Upper lobe of right lung (tissue), 1 donor: Measurements from ENCODE around the gene TPCN2. TPM values are rescaled to one million over a fixed set of nuclear protein-coding genes. Genes with fewer than 3 reads are reported as not detected.

ENCODE experiments used
- ATAC-seq: fragments of 200-7000 bp; cut with Tn5 transposase; one replicate; pipeline ENCODE4 v1.9.1; 2020; ENCODE audit warnings: mild to moderate bottlenecking, moderate library complexity
- DNase-seq: peaks from one replicate; pipeline ENCODE4 v3.0.0-alpha.2; 2020
- H3K27ac ChIP-seq: fragments of 200-600 bp; one replicate; pipeline ENCODE4 v1.8.0; 2022
- H3K27me3 ChIP-seq: fragments of 200-600 bp; one replicate; pipeline ENCODE4 v1.8.0; 2022; ENCODE audit warnings: mild to moderate bottlenecking
- H3K36me3 ChIP-seq: fragments of 200-600 bp; one replicate; pipeline ENCODE4 v1.8.0; 2022
- H3K4me1 ChIP-seq: fragments of 200-600 bp; one replicate; pipeline ENCODE4 v1.8.0; 2022
- H3K4me3 ChIP-seq: fragments of 200-600 bp; one replicate; pipeline ENCODE4 v1.8.0; 2022; ENCODE audit warnings: mild to moderate bottlenecking
- H3K9me3 ChIP-seq: fragments of 200-600 bp; one replicate; pipeline ENCODE4 v1.8.0; 2022
- intact Hi-C: fragments of 100-400 bp; cut with DNase I; formaldehyde crosslinking; loops from one replicate; pipeline ENCODE4 v1.11.0; 2022
- total RNA-seq: library from RNA; stranded (reverse); fragmentation: NEBNext Ultra II Directional; extraction: Animal tissue kit (Norgen Biotek cat#: 25700); gene quantifications from one replicate; pipeline ENCODE4 v1.2.1, GENCODE V29; 2021
- TF ChIP-seq, protein P1 (sequence below): fragments of 200-600 bp; IDR thresholded peaks from one replicate; pipeline ENCODE4 v1.8.0; 2022; ENCODE audit warnings: antibody characterized with exemption
- donor health status: DM: no; HTN: yes; CAD: no; lungs with severe emphysema.

TPCN2 gene
- total RNA-seq, 1 donor from 2014 or later, result 16.6 TPM

DNA sequence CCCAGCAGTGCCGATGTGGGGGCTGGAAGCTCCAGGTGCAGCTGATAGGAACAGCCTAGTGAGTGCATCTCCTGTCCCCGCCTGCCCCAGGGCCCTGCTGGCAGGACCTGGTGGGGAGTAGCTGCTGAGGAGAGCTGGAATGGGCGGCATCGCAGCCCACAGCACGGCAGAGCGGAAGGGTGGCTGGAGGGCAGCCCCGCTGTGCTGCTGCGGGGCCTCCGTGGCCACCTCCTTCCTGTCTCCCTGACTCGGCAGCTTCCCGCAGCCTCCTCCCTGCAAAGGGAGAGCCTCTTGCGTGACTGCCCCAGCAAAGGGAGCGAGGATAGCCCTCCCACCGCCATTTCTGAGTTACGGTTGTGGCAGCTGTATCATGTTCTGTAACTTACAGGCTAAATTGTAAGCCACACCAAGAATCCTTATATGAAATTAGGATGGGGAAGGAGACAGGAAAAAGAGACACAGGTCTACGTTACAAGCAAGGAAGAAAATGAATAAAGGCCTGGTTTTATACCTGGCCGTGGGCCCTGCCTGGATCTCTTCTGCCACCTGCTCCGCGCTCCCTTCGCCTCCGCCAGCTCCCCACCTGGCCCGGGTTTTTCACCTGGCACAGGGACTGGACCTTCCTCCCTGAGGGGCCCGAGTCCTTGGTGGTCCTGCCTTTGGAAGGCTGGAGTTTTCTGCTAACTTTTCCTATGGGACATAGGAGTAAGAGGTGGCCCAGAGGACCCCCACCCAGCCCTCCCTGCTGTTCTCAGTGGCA is 10.0 kb downstream of the TPCN2 start:
- intact Hi-C loops, result no loop called here
- no peaks in the 10 kb centered on the region for H3K4me1 ChIP-seq

DNA sequence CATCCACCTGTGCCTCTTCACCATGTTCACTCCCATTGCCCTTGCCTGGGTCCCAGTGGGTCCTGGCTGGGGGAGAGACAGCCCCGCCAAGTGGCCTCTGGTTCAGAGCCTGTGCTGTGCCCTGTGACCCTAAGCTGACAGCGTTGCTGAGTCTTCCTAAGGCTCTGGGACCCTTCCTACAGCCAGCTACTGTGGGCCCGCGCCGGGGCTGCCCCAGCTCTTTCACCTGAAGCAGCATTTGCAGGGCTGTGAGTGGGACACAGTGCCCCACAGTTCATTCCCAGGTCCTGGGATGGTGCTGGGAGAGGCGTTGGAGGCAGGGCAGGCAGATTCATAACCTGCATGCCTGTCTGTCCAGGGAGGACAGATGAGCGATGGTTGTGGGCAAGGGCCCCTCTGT is 10.7 kb downstream of the TPCN2 start:
- DNase-seq, result no peak
- no peaks in the 10 kb centered on the region for H3K27me3 ChIP-seq
- no peaks in the 10 kb centered on the region for H3K9me3 ChIP-seq
- no peak overlapping the region for H3K27ac ChIP-seq
- no peak for ATAC-seq
- no peaks in the 10 kb centered on the region for H3K4me1 ChIP-seq
- peaks cover 28% of the 10 kb centered on the region for H3K36me3 ChIP-seq
- H3K4me3 ChIP-seq, result no peak overlapping the region
- TF ChIP-seq, protein P1, sequence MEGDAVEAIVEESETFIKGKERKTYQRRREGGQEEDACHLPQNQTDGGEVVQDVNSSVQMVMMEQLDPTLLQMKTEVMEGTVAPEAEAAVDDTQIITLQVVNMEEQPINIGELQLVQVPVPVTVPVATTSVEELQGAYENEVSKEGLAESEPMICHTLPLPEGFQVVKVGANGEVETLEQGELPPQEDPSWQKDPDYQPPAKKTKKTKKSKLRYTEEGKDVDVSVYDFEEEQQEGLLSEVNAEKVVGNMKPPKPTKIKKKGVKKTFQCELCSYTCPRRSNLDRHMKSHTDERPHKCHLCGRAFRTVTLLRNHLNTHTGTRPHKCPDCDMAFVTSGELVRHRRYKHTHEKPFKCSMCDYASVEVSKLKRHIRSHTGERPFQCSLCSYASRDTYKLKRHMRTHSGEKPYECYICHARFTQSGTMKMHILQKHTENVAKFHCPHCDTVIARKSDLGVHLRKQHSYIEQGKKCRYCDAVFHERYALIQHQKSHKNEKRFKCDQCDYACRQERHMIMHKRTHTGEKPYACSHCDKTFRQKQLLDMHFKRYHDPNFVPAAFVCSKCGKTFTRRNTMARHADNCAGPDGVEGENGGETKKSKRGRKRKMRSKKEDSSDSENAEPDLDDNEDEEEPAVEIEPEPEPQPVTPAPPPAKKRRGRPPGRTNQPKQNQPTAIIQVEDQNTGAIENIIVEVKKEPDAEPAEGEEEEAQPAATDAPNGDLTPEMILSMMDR, result no peak
- intact Hi-C loops, result no loop called here

More for the DNA sequence above, 10.0 kb downstream of the TPCN2 start:
- Histone ChIP-seq H3K4me3 (no peak overlapping the region), H3K9me3 (no peaks in the 10 kb centered on the region), H3K27ac (no peak overlapping the region), H3K27me3 (no peaks in the 10 kb centered on the region), H3K36me3 (peaks cover 28% of the 10 kb centered on the region)
- TF ChIP-seq, protein P1, result no peak
- DNase-seq (no peak), ATAC-seq (no peak)

DNA sequence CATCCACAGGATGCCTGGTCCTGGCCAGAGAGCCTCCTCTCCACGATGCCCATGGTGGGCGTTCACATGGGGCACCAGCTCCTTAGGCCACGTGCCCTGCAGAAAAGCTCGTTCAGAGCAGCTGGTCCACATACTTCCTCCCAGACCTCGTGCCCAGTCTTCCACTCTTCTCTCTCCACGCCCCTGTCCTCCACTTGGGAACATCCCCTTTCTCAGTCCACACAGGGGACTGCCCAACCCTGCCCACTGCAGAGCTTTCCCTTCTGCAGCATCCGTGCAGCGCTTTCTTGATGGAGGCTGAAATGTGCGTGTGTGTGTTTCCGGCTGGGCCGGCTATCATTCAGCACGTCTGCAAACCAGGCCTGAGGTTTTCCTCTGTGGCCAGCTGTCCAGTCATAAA is 11.3 kb downstream of the TPCN2 start:
- DNase-seq (no peak), ATAC-seq (no peak)
- no peaks in the 10 kb centered on the region for H3K9me3 ChIP-seq
- peaks cover 23% of the 10 kb centered on the region for H3K36me3 ChIP-seq
- intact Hi-C loops, result no loop called here
- TF ChIP-seq, protein P1, result no peak
- H3K4me1 ChIP-seq, result no peaks in the 10 kb centered on the region
- no peak overlapping the region for H3K27ac ChIP-seq
- H3K4me3 ChIP-seq, result no peak overlapping the region
- H3K27me3 ChIP-seq, result no peaks in the 10 kb centered on the region

DNA sequence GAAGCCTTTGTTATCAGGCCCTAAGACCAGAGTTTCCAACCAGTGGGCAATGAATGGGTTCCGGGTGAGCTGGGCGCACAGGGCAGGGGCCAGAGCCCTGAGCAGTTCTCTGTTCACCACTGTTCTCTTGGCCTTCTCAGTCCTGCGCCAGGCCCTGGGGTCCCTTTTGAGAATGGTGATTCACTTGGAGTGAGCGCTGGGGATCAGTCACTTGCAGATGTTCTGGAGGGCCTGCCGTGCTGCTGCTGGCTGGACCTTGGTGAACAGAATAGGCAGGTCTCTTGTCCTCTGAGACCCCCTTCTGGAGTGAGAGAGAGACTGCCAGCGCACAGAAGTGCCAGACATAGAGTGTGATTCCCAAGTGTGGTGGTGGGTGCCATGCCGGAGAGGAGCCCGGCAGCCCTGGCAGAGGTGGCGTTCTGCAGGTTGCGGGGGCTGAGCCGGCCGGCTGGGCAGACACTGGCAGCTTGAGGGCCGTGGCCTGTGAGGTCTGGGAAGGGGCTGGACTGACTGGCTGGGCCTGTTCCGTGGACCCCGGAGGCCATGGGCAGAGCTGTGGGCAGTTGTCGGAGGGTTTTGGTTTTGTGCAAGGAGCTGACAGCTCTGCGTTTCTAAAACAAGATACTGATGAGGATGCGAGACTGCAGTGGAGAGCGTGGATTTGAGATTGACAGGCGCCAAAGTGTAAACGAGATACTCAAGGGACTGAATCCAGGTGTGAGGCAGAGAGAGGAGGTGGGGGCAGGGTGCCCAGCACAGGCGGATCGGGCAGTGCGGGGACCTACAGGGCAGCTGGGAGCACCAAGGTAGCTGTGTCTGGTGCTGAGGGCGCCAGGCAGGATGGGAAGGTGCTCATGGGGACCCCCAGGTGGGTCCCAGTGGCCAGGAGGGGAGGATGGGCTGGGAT is 12.3 kb downstream of the TPCN2 start:
- H3K36me3 ChIP-seq, result peaks cover 20% of the 10 kb centered on the region
- no peaks in the 10 kb centered on the region for H3K27me3 ChIP-seq
- TF ChIP-seq, protein P1, result no peak
- ATAC-seq (no peak), DNase-seq (no peak)
- no peaks in the 10 kb centered on the region for H3K9me3 ChIP-seq
- H3K27ac ChIP-seq, result no peak overlapping the region
- H3K4me3 ChIP-seq, result no peak overlapping the region
- no peaks in the 10 kb centered on the region for H3K4me1 ChIP-seq
- intact Hi-C loops, result no loop called here

DNA sequence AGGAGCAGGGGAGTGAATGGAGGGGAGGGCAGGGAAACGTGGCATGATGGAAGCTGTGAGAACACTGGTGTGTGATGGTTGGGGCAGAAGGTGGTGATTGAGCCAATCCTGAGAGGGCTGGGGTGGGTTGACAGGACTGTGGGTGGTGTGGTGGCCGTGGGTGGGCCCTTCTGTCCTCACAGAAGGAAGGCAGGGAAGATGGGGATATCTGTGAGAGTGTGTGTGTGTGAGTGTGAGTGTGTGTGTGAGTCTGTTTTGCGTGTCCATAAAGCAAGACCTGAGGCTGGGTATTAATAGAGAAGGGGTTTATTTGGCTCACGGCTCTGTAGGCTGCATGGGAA is 13.0 kb downstream of the TPCN2 start:
- Histone ChIP-seq H3K4me3 (no peak overlapping the region), H3K36me3 (peaks cover 20% of the 10 kb centered on the region)
- intact Hi-C loops, result no loop called here

More for the DNA sequence above, 13.0 kb downstream of the TPCN2 start:
- TF ChIP-seq, protein P1, result no peak
- Histone ChIP-seq H3K4me1 (no peaks in the 10 kb centered on the region), H3K27ac (no peak overlapping the region), H3K27me3 (no peaks in the 10 kb centered on the region), H3K9me3 (no peaks in the 10 kb centered on the region)
- no peak for DNase-seq
- ATAC-seq, result no peak
